ENCODE results near the gene COX6A1.
"Not testable (repeated sequence)": the region's sequence is repeated elsewhere in the genome, so short reads cannot be mapped to it uniquely, and the experiment has no call there.

COX6A1 gene

GRCh38 chr12:120467439-120467838 lies 29.5 kb downstream of the COX6A1 start:
- no peak for DNase-seq (ENCODE audit: low read depth in 2 of 2)

- no peak for DNase-seq (ENCODE audit: low read depth in 2 of 2)
These were observed 30.5 kb downstream of the COX6A1 start for GRCh38 chr12:120468325-120468820.

GRCh38 chr12:120468821-120469449 lies 31.0 kb downstream of the COX6A1 start:
- no peak for DNase-seq (ENCODE audit: low read depth in 2 of 2)

GRCh38 chr12:120469450-120470149 lies 31.7 kb downstream of the COX6A1 start, which contains the start of gene SRSF9:
TSS of gene SRSF9 (minus strand) at chr12:120469748. CDS start at chr12:120469609, 139 bp downstream.
- DNase-seq (ENCODE audit: low read depth in 2 of 2), result peak; percentile 93 to 95

- no peak for DNase-seq (ENCODE audit: low read depth in 2 of 2)
These were observed 32.4 kb downstream of the COX6A1 start for GRCh38 chr12:120470150-120470784.

- DNase-seq (ENCODE audit: low read depth in 2 of 2), result no peak
These were observed 34.6 kb downstream of the COX6A1 start for GRCh38 chr12:120472521-120472920.

- no peak for DNase-seq (ENCODE audit: low read depth in 2 of 2)
These were observed 36.1 kb downstream of the COX6A1 start for GRCh38 chr12:120473807-120474615.

- no peak for DNase-seq (ENCODE audit: low read depth in 2 of 2)
These were observed 36.7 kb downstream of the COX6A1 start for GRCh38 chr12:120474616-120474960.

- no peak for DNase-seq (ENCODE audit: low read depth in 2 of 2)
These were observed 37.7 kb downstream of the COX6A1 start for GRCh38 chr12:120475643-120476042.

- no peak for DNase-seq (ENCODE audit: low read depth in 2 of 2)
These were observed 41.5 kb downstream of the COX6A1 start for GRCh38 chr12:120479458-120479857.

- no peak for DNase-seq (ENCODE audit: low read depth in 2 of 2)
These were observed 42.3 kb downstream of the COX6A1 start for GRCh38 chr12:120480211-120480610.

- DNase-seq (ENCODE audit: low read depth in 2 of 2), result no peak
These were observed 43.3 kb downstream of the COX6A1 start for GRCh38 chr12:120481022-120481767.

- DNase-seq (ENCODE audit: low read depth in 2 of 2), result no peak
These were observed 45.7 kb downstream of the COX6A1 start for GRCh38 chr12:120483621-120484020.

- no peak for DNase-seq (ENCODE audit: low read depth in 2 of 2)
These were observed 48.3 kb downstream of the COX6A1 start for GRCh38 chr12:120485961-120486881.

- not testable (repeated sequence) for DNase-seq (ENCODE audit: low read depth in 2 of 2)
These were observed 49.6 kb downstream of the COX6A1 start for GRCh38 chr12:120487552-120487951.

- no peak for DNase-seq (ENCODE audit: low read depth in 2 of 2)
These were observed 50.2 kb downstream of the COX6A1 start for GRCh38 chr12:120488057-120488640.

GRCh38 chr12:120489018-120489417 lies 51.1 kb downstream of the COX6A1 start:
- DNase-seq (ENCODE audit: low read depth in 2 of 2), result no peak

GRCh38 chr12:120490325-120490724 lies 52.4 kb downstream of the COX6A1 start:
- DNase-seq (ENCODE audit: low read depth in 2 of 2), result no peak
